ENCODE data around the gene PRKG1. TPM values are rescaled to one million over a fixed set of nuclear protein-coding genes. Genes with fewer than 3 reads are reported as not detected.
"Not testable (repeated sequence)": the region's sequence is repeated elsewhere in the genome, so short reads cannot be mapped to it uniquely, and the experiment has no call there.

PRKG1 gene
- total RNA-seq, 1 donor from 2014 or later = not detected

DNA sequence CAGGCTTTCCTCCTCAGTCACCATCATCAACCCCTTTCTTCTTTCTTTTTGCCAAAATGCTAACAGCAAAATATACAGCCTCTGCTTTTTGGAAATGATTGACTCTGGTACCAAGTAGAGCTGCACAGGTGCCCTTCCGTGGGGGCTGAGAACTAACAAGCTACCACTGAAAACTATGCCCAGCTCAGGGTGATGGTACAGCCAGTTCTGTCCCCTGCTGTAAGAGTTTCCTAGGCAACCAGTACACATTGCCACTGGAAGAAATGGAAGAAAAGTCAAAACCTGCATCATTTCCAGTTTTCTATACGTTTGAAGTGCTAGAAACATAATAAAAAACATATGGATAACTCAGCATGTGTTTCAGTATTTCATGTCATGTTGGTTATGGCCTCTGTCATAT, 297.5 kb downstream of the PRKG1 start:
- intact Hi-C loops (cut with micrococcal nuclease) = loop anchor here (5.0 kb wide), 1 partner anchor 846 kb away; no protein-coding TSS in a partner anchor

DNA sequence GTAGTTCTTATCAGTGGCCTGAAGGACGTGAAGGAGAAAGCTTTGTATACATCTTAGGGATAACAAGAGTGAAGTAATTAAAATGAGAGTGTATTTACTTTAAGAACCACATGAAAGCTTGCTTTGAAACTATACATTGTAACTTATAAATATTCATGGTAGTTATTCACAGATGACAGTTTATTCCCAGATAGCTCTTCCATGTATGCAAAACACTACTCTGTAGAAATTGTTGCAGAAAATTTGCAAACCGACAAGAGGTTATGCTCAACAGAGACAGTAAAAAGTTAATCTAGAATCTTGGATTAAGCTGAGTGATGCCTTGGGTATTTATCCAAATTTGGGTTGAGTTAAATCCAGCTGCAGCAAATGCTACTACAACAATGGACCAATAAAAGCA, 301.5 kb downstream of the PRKG1 start:
- intact Hi-C loops (cut with micrococcal nuclease) = no loop called here

- intact Hi-C loops (cut with micrococcal nuclease) = no loop called here
Measured at GRCh38 chr10:51377070-51377931, 303.0 kb downstream of the PRKG1 start.

GRCh38 chr10:51377932-51378599, 303.8 kb downstream of the PRKG1 start:
- intact Hi-C loops (cut with micrococcal nuclease) = no loop called here

- intact Hi-C loops (cut with micrococcal nuclease) = no loop called here
Measured at GRCh38 chr10:51382181-51382580, 307.9 kb downstream of the PRKG1 start.

DNA sequence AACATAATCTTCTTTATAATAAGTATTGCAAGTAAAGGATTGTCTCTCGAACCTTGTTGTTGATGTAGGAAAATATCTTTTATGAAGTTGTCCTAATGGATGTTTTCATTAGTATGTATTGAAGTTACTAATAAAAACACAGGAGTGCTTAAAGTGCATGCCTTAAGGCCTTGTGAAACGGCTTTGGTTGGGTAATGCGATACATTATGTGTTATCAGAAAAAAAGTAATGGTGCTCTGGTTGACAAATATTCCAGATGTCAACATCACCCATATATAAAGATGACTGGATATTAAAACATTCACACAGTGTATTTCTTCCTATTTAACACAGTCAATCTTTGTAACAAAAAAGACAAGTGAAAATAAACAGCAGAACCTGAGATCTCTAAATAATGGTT, 310.7 kb downstream of the PRKG1 start:
- intact Hi-C loops (cut with micrococcal nuclease) = no loop called here

- intact Hi-C loops (cut with micrococcal nuclease) = no loop called here
Measured at GRCh38 chr10:51386248-51386885, 312.1 kb downstream of the PRKG1 start.

GRCh38 chr10:51389415-51390321, 315.4 kb downstream of the PRKG1 start:
- intact Hi-C loops (cut with micrococcal nuclease) = loop anchor here (1.0 kb wide), 3 partner anchors 571 to 826 kb away; no protein-coding TSS in a partner anchor

DNA sequence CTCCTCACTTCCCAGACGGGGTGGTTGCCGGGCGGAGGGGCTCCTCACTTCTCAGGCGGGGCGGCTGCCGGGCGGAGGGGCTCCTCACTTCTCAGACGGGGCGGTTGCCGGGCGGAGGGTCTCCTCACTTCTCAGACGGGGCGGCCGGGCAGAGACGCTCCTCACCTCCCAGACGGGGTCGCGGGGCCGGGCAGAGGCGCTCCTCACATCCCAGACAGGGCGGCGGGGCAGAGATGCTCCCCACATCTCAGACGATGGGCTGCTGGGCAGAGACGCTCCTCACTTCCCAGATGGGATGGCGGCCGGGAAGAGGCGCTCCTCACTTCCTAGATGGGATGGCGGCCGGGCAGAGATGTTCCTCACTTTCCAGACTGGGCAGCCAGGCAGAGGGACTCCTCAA, 318.7 kb downstream of the PRKG1 start:
- intact Hi-C loops (cut with micrococcal nuclease) = not testable (repeated sequence)

- intact Hi-C loops (cut with micrococcal nuclease) = no loop called here
Measured at GRCh38 chr10:51394039-51394438, 319.8 kb downstream of the PRKG1 start.

DNA sequence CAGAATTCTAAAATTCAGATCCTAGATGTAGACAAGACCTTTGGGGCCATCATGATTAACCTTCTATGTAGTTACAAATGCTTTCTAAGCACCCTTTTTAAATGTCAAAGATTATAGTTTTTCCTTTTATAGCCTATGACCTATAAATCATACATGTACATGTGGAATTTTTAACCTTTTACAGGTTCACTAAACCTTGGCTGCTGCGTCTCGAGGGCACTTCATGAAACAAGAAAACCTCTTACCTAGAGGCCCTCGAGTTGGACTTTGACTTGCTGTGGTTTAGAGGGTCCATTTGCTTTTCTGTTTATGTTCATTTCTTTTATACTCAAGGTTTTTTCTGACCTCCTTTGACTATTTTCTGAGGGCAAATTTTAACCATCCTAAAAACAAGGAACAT, 323.0 kb downstream of the PRKG1 start:
- intact Hi-C loops (cut with micrococcal nuclease) = no loop called here

GRCh38 chr10:51397695-51398094, 323.4 kb downstream of the PRKG1 start:
- intact Hi-C loops (cut with micrococcal nuclease) = no loop called here

DNA sequence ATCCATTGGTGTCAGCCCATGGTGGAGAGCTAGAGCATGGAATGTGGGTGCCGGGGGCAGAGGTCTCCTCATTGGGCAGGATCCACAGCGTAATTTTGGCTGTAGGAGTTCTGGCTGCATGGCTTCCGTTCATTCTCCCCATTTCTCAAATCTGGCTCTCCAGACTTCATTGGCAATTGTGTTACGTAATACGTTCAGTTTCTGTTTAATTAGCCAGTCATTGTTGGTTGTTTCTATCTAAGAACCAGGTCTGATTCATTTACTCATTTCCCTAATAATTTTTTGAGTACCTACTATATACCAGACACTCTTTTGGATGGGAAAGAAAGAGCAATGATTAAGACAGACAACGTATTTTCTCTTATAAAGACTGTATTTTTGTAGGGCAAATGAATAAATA, 325.6 kb downstream of the PRKG1 start:
- intact Hi-C loops (cut with micrococcal nuclease) = no loop called here

- intact Hi-C loops (cut with micrococcal nuclease) = no loop called here
Measured at GRCh38 chr10:51400392-51401096, 326.3 kb downstream of the PRKG1 start.

GRCh38 chr10:51403521-51403920, 329.2 kb downstream of the PRKG1 start:
- intact Hi-C loops (cut with micrococcal nuclease) = no loop called here

DNA sequence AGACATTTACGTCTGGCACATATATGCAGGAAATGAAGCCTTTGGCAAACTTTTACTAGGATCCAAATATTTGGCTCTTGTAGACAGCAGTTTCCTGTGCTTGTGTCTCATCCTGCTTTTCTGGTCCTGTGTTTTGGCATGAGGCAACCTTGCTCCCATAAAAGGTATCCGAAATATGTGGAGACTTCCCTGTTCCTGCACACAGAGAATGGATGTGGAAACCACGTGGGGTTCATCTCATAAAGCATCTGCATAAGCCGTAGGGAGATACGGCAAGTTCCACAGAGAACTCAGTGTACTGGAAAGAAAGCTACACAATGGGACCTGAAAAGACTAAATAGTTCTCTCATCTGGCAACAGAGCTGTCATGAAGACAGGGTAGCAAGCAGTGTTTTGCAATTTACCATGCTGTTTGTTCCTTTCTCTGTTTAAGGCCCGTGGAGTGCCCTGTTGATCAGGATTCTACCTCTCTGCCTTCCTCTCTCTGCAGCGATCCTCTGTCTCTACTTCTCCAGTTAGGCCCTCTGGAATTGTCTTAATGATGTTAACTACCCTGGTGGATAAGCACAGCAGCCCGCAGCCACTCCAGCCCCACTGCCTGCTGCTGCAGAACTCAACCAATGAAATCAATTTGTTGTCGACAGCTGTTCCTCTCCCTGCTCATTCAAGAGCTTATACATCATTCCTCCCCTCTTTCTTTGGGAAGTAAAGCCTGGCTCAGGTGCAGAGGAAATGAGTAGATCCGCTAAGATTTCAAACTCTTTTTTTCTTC, 331.5 kb downstream of the PRKG1 start:
- intact Hi-C loops (cut with micrococcal nuclease) = no loop called here

GRCh38 chr10:51406581-51406980, 332.3 kb downstream of the PRKG1 start:
- intact Hi-C loops (cut with micrococcal nuclease) = no loop called here

GRCh38 chr10:51416494-51416893, 342.2 kb downstream of the PRKG1 start:
- intact Hi-C loops (cut with micrococcal nuclease) = no loop called here
